A673 (cell line): Measurements from ENCODE around the gene ACAD11. TPM values are rescaled to one million over a fixed set of nuclear protein-coding genes. Genes with fewer than 3 reads are reported as not detected.

ENCODE experiments used
- BruUV-seq: library from RNA; stranded (reverse); fragments of 400-500 nt; replicated peaks from 2 replicates; lab custom pipeline; 2021; lab: Mats Ljungman, UMichigan
- CTCF ChIA-PET: fragments of 300-600 bp; sonication (Branson Sonifier 250); formaldehyde crosslinking; loops from one replicate; lab custom pipeline; 2022; ENCODE audit warnings: antibody characterized with exemption; lab: Charles Lee
- POLR2A ChIA-PET: fragments of 300-600 bp; sonication (Branson Sonifier 250); formaldehyde crosslinking; loops from one replicate; lab custom pipeline; 2022; ENCODE audit warnings: antibody characterized with exemption; ENCODE audit not compliant: low non-redundant PET; lab: Charles Lee
- DNase-seq: peaks from one replicate; pipeline ENCODE4 v3.0.0-alpha.2; 2015; ENCODE audit warnings: low spot score
- H3K27ac ChIP-seq: fragments of 200-600 bp; sonication (generic); 2 replicates; pipeline ENCODE4 v1.5.1; 2016; ENCODE audit warnings: mixed run types, low read depth, mild to moderate bottlenecking, mixed read lengths, antibody characterized with exemption, low read length; ENCODE audit not compliant: poor library complexity, severe bottlenecking
- H3K27me3 ChIP-seq: fragments of 200-600 bp; sonication (generic); replicated peaks from 2 replicates; pipeline ENCODE4 v1.6.1; 2017; ENCODE audit warnings: mixed run types, low read depth, mild to moderate bottlenecking, mixed read lengths, antibody characterized with exemption, low read length; ENCODE audit not compliant: insufficient read depth, poor library complexity
- H3K36me3 ChIP-seq: fragments of 200-600 bp; sonication (generic); 2 replicates; pipeline ENCODE4 v1.6.1; 2016; ENCODE audit warnings: mixed run types, mild to moderate bottlenecking, mixed read lengths, antibody characterized with exemption, low read length; ENCODE audit not compliant: insufficient read depth, poor library complexity, severe bottlenecking
- H3K4me1 ChIP-seq: fragments of 200-600 bp; sonication (generic); 2 replicates; pipeline ENCODE4 v1.6.1; 2017; ENCODE audit warnings: mixed run types, mild to moderate bottlenecking, mixed read lengths, antibody characterized with exemption, low read length; ENCODE audit not compliant: insufficient read depth, poor library complexity, severe bottlenecking
- H3K4me3 ChIP-seq: fragments of 200-600 bp; sonication (generic); 2 replicates; pipeline ENCODE4 v1.5.1; 2016; ENCODE audit warnings: low read depth, mixed run types, mild to moderate bottlenecking, mixed read lengths, low read length; ENCODE audit not compliant: poor library complexity, severe bottlenecking
- H3K9me3 ChIP-seq: fragments of 200-600 bp; sonication (generic); 2 replicates; pipeline ENCODE4 v1.6.1; 2016; ENCODE audit warnings: mixed run types, low read depth, mild to moderate bottlenecking, mixed read lengths, antibody characterized with exemption, low read length; ENCODE audit not compliant: poor library complexity, severe bottlenecking
- CTCF ChIP-seq: fragments of 300-800, 200-600 bp; sonication (generic); conservative IDR thresholded peaks from 2 replicates; pipeline ENCODE4 v1.5.1; 2017; ENCODE audit warnings: low read depth, mild to moderate bottlenecking, antibody characterized with exemption, low read length, moderate library complexity, mixed read lengths
- EZH2 ChIP-seq: fragments of 200-600 bp; sonication (generic); IDR thresholded peaks from 2 replicates; pipeline ENCODE4 v1.6.1; 2017; ENCODE audit warnings: borderline replicate concordance, low read depth, mild to moderate bottlenecking, mixed read lengths, antibody characterized with exemption, low read length; ENCODE audit not compliant: poor library complexity, severe bottlenecking
- intact Hi-C: fragments of 100-400 bp; cut with micrococcal nuclease; formaldehyde crosslinking; loops from one replicate; pipeline ENCODE4 v1.10.0; 2022; ENCODE audit not compliant: unreplicated experiment
- total RNA-seq: library from RNA; stranded (reverse); gene quantifications from 2 replicates; pipeline ENCODE4 v1.2.3, GENCODE V29; 2021

Gene ACAD11
- total RNA-seq, 1 experiment from 2014 or later: 10.4 TPM

- H3K4me1 ChIP-seq: peaks cover 10% of the 10 kb centered on the region
- intact Hi-C loops: loop anchor here (5.0 kb wide), 1 partner anchor 62 kb away; the partner anchor contains the start of gene NPHP3
- BruUV-seq: no TSS peak
- H3K4me3 ChIP-seq: peak within 1 kb of the TSS; percentile 87
- ChIA-PET CTCF (no interaction called here), POLR2A (interaction anchor here (0.6 kb wide), 1 partner anchor 11 kb away, joined by 3 read pairs; no protein-coding TSS in a partner anchor)
- no peaks in the 10 kb centered on the region for H3K27me3 ChIP-seq
- TF ChIP-seq EZH2 (no peak), CTCF (no peak)
- peak; percentile 79 for DNase-seq
- peak within 1 kb of the TSS; percentile 93 for H3K27ac ChIP-seq
- H3K36me3 ChIP-seq: no peaks in the 10 kb centered on the region
- no peaks in the 10 kb centered on the region for H3K9me3 ChIP-seq
These were observed 622 bp upstream of the ACAD11 start, which contains the start of gene UBA5 for GRCh38 chr3:132660052-132660810. Gene UBA5 (plus strand): TSS chr3:132660329. CDS start chr3:132660538, 209 bp downstream.

GRCh38 chr3:132659000-132659364 lies 627 bp downstream of the ACAD11 start:
- ChIA-PET CTCF (interaction anchor here (0.9 to 1.8 kb wide), 2 partner anchors 17 to 64 kb away, joined by 3 to 4 read pairs; no protein-coding TSS in a partner anchor), POLR2A (no interaction called here)
- BruUV-seq: no TSS peak
- H3K4me3 ChIP-seq: peak overlapping the region; percentile 87
- no peak for DNase-seq
- no peaks in the 10 kb centered on the region for H3K9me3 ChIP-seq
- H3K4me1 ChIP-seq: peaks cover 10% of the 10 kb centered on the region
- H3K36me3 ChIP-seq: no peaks in the 10 kb centered on the region
- no peak overlapping the region for H3K27ac ChIP-seq
- intact Hi-C loops: no loop called here
- TF ChIP-seq CTCF: no peak
- no peak for TF ChIP-seq EZH2
- no peaks in the 10 kb centered on the region for H3K27me3 ChIP-seq

GRCh38 chr3:132657869-132658747 lies 1.5 kb downstream of the ACAD11 start:
- H3K4me1 ChIP-seq: peaks cover 10% of the 10 kb centered on the region
- ChIA-PET CTCF (interaction anchor here (0.9 to 1.8 kb wide), 2 partner anchors 16 to 65 kb away, joined by 3 to 4 read pairs; no protein-coding TSS in a partner anchor), POLR2A (no interaction called here)
- H3K27ac ChIP-seq: no peak overlapping the region
- H3K27me3 ChIP-seq: no peaks in the 10 kb centered on the region
- DNase-seq: no peak
- H3K36me3 ChIP-seq: no peaks in the 10 kb centered on the region
- no peaks in the 10 kb centered on the region for H3K9me3 ChIP-seq
- TF ChIP-seq EZH2 (no peak), CTCF (no peak)
- intact Hi-C loops: no loop called here
- peak overlapping the region; percentile 87 for H3K4me3 ChIP-seq
- BruUV-seq: no TSS peak
